ENCODE data around the gene PIGH. TPM values are rescaled to one million over a fixed set of nuclear protein-coding genes. Genes with fewer than 3 reads are reported as not detected.

The PIGH gene
- total RNA-seq, 2 donors from 2014 or later: 32.7 to 34.5 TPM

GRCh38 chr14:67641902-67642749 lies 42.1 kb upstream of the PIGH start:
- ATAC-seq (ENCODE audit: insufficient number of reproducible peaks, low FRiP score, low read depth): no peak
- H3K27ac ChIP-seq: no peak overlapping the region
- no peak for TF ChIP-seq CTCF (IDR thresholded peaks at IDR 0.05)

GRCh38 chr14:67641480-67641879 lies 41.4 kb upstream of the PIGH start:
- Histone ChIP-seq H3K36me3 (no peaks in the 10 kb centered on the region), H3K4me3 (no peak overlapping the region), H3K9me3 (no peaks in the 10 kb centered on the region), H3K4me1 (ENCODE audit: control insufficient read depth in 1 of 2, low read depth in 2 of 2) (no peaks in the 10 kb centered on the region), H3K27me3 (replicated peaks; ENCODE audit: insufficient read depth) (no peaks in the 10 kb centered on the region), H3K27ac (no peak overlapping the region)
- TF ChIP-seq CTCF (IDR thresholded peaks at IDR 0.05): no peak
- DNase-seq (ENCODE audit: low spot score) (no peak), ATAC-seq (ENCODE audit: insufficient number of reproducible peaks, low FRiP score, low read depth) (no peak)

More at GRCh38 chr14:67641902-67642749, 42.1 kb upstream of the PIGH start:
- Histone ChIP-seq H3K4me1 (ENCODE audit: control insufficient read depth in 1 of 2, low read depth in 2 of 2) (no peaks in the 10 kb centered on the region), H3K36me3 (peaks cover 2% of the 10 kb centered on the region), H3K9me3 (no peaks in the 10 kb centered on the region), H3K27me3 (replicated peaks; ENCODE audit: insufficient read depth) (no peaks in the 10 kb centered on the region), H3K4me3 (no peak overlapping the region)
- DNase-seq (ENCODE audit: low spot score): no peak

- DNase-seq (ENCODE audit: low spot score) (no peak), ATAC-seq (ENCODE audit: insufficient number of reproducible peaks, low FRiP score, low read depth) (no peak)
- no peak for TF ChIP-seq CTCF (IDR thresholded peaks at IDR 0.05)
- Histone ChIP-seq H3K27me3 (replicated peaks; ENCODE audit: insufficient read depth) (no peaks in the 10 kb centered on the region), H3K9me3 (no peaks in the 10 kb centered on the region), H3K27ac (no peak overlapping the region), H3K36me3 (no peaks in the 10 kb centered on the region), H3K4me3 (no peak overlapping the region), H3K4me1 (ENCODE audit: control insufficient read depth in 1 of 2, low read depth in 2 of 2) (no peaks in the 10 kb centered on the region)
Observed at GRCh38 chr14:67638642-67639041, 38.6 kb upstream of the PIGH start.

GRCh38 chr14:67636361-67636919 lies 36.4 kb upstream of the PIGH start:
- no peak for ATAC-seq (ENCODE audit: insufficient number of reproducible peaks, low FRiP score, low read depth)
- H3K9me3 ChIP-seq: no peaks in the 10 kb centered on the region

More at GRCh38 chr14:67636361-67636919, 36.4 kb upstream of the PIGH start:
- no peaks in the 10 kb centered on the region for H3K27me3 ChIP-seq (replicated peaks; ENCODE audit: insufficient read depth)
- no peaks in the 10 kb centered on the region for H3K4me1 ChIP-seq (ENCODE audit: control insufficient read depth in 1 of 2, low read depth in 2 of 2)
- H3K4me3 ChIP-seq: no peak overlapping the region
- no peak overlapping the region for H3K27ac ChIP-seq
- H3K36me3 ChIP-seq: no peaks in the 10 kb centered on the region
- no peak for TF ChIP-seq CTCF (IDR thresholded peaks at IDR 0.05)
- DNase-seq (ENCODE audit: low spot score): no peak
